HUES6 (cell line): ENCODE results near the gene NTM.

Source experiments
- H3K27ac ChIP-seq: 2 replicates; pipeline ENCODE4 v1.7.0; 2013; ENCODE audit warnings: low read depth, mild to moderate bottlenecking, low read length, inconsistent platforms
- H3K27me3 ChIP-seq: 2 replicates; pipeline ENCODE4 v1.6.1; 2013; ENCODE audit warnings: low read length; ENCODE audit not compliant: control insufficient read depth, insufficient read depth
- H3K36me3 ChIP-seq: 2 replicates; pipeline ENCODE4 v1.6.1; 2013; ENCODE audit warnings: low read length; ENCODE audit not compliant: control insufficient read depth, insufficient read depth
- H3K4me1 ChIP-seq: 2 replicates; pipeline ENCODE4 v1.6.1; 2013; ENCODE audit warnings: low read length; ENCODE audit not compliant: control insufficient read depth, insufficient read depth
- H3K4me3 ChIP-seq: 2 replicates; pipeline ENCODE4 v1.5.1; 2013; ENCODE audit warnings: low read depth, low read length
- H3K9ac ChIP-seq: one replicate; pipeline ENCODE4 v1.6.1; 2013; ENCODE audit warnings: mild to moderate bottlenecking, low read length
- H3K9me3 ChIP-seq: 2 replicates; pipeline ENCODE4 v1.6.1; 2013; ENCODE audit warnings: low read depth, low read length; ENCODE audit not compliant: control insufficient read depth, insufficient read depth

The NTM gene

GRCh38 chr11:131822506-131822905, 452.1 kb downstream of the NTM start:
- Histone ChIP-seq H3K36me3 (no peaks in the 10 kb centered on the region), H3K9ac (no peak overlapping the region)

GRCh38 chr11:131823772-131824171, 453.4 kb downstream of the NTM start:
- Histone ChIP-seq H3K36me3 (no peaks in the 10 kb centered on the region), H3K9me3 (no peaks in the 10 kb centered on the region), H3K4me1 (peaks cover 5% of the 10 kb centered on the region; the same call in 1 of the 2 replicates), H3K9ac (no peak overlapping the region), H3K27me3 (no peaks in the 10 kb centered on the region; the same call in 1 of the 2 replicates), H3K27ac (no peak overlapping the region), H3K4me3 (no peak overlapping the region)

More at GRCh38 chr11:131822506-131822905, 452.1 kb downstream of the NTM start:
- H3K27me3 ChIP-seq: no peaks in the 10 kb centered on the region; the same call in 1 of the 2 replicates
- peaks cover 5% of the 10 kb centered on the region; the same call in 1 of the 2 replicates for H3K4me1 ChIP-seq
- no peak overlapping the region for H3K4me3 ChIP-seq
- H3K27ac ChIP-seq: no peak overlapping the region
- H3K9me3 ChIP-seq: no peaks in the 10 kb centered on the region

GRCh38 chr11:131824771-131825170, 454.4 kb downstream of the NTM start:
- Histone ChIP-seq H3K27me3 (no peaks in the 10 kb centered on the region; the same call in 1 of the 2 replicates), H3K9me3 (no peaks in the 10 kb centered on the region), H3K27ac (no peak overlapping the region), H3K9ac (no peak overlapping the region), H3K4me3 (no peak overlapping the region), H3K36me3 (no peaks in the 10 kb centered on the region), H3K4me1 (peaks cover 5% of the 10 kb centered on the region; the same call in 1 of the 2 replicates)

DNA sequence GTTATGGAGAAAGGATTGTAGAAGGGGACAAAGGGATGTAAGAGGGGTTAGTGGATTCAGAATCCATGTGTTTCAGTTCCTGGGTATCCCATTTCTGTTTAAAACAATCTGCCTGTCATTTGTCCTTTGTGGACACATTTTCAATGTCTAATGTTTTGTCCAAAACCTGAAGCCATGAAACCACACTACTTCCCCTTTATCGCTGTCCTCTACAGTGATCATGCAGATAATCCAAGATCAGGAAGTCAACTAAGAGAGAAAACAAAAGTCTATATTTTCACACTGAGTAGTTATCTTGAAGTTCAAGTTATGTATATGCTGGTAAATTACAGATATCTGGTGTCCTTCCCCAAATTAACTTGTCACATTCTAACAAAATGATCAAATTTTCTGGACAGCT, 457.0 kb downstream of the NTM start:
- no peak overlapping the region for H3K9ac ChIP-seq
- no peaks in the 10 kb centered on the region for H3K36me3 ChIP-seq

GRCh38 chr11:131829725-131830124, 459.3 kb downstream of the NTM start:
- no peaks in the 10 kb centered on the region for H3K4me1 ChIP-seq
- H3K9me3 ChIP-seq: no peaks in the 10 kb centered on the region; the same call in 1 of the 2 replicates
- no peak overlapping the region for H3K9ac ChIP-seq
- H3K27ac ChIP-seq: no peak overlapping the region
- H3K36me3 ChIP-seq: no peaks in the 10 kb centered on the region
- H3K4me3 ChIP-seq: no peak overlapping the region
- H3K27me3 ChIP-seq: no peaks in the 10 kb centered on the region; the same call in 1 of the 2 replicates

More for the DNA sequence above, 457.0 kb downstream of the NTM start:
- Histone ChIP-seq H3K27ac (no peak overlapping the region), H3K4me3 (no peak overlapping the region), H3K27me3 (no peaks in the 10 kb centered on the region; the same call in 1 of the 2 replicates), H3K4me1 (peaks cover 5% of the 10 kb centered on the region; the same call in 1 of the 2 replicates), H3K9me3 (no peaks in the 10 kb centered on the region; the same call in 1 of the 2 replicates)

DNA sequence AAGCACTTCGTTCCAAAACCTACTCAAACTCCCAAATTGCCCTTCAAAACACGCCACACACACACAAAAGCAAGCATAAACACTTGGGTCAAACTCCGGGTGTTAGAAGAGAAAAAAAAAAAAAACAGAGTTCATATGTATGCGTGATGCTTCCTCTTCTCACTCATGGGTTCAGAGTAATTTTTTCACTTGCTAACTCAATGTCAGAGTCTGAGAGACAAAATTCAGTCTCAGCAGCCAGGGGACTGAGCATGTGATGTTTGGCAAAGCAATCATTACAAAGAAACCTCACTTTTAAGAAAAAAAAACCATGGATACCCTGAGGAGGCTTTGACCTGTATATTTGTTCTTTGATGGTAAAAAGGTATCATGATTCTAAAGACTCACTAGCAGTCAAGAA, 461.7 kb downstream of the NTM start:
- H3K27me3 ChIP-seq: no peaks in the 10 kb centered on the region
- no peak overlapping the region for H3K9ac ChIP-seq
- H3K36me3 ChIP-seq: no peaks in the 10 kb centered on the region
- H3K27ac ChIP-seq: no peak overlapping the region
- H3K9me3 ChIP-seq: no peaks in the 10 kb centered on the region; the same call in 1 of the 2 replicates
- H3K4me1 ChIP-seq: no peaks in the 10 kb centered on the region
- no peak overlapping the region for H3K4me3 ChIP-seq

- Histone ChIP-seq H3K9me3 (no peaks in the 10 kb centered on the region; the same call in 1 of the 2 replicates), H3K9ac (no peak overlapping the region), H3K4me1 (no peaks in the 10 kb centered on the region), H3K27me3 (no peaks in the 10 kb centered on the region), H3K36me3 (no peaks in the 10 kb centered on the region), H3K4me3 (no peak overlapping the region), H3K27ac (no peak overlapping the region)
Measured at GRCh38 chr11:131833366-131833765, 463.0 kb downstream of the NTM start.

DNA sequence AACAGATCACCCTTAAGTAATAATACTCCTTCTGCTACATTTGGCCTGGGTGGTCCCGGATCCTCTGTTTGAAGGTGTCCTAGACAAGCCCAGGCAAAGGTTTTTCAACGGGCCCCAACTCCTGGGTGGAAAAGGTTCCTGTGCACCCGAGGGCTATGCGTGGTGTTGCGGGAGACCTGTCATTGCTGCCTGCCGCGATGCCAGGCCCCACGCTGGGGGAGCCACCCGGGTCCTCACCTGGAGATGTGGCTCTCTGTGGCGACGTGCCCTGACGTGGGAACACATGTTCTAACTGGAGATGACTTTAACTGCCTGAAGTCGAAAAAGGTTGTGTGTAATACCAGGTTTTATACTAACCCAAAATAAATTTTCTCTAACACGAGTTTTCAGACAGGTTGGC, 467.1 kb downstream of the NTM start:
- no peaks in the 10 kb centered on the region for H3K4me1 ChIP-seq
- H3K4me3 ChIP-seq: no peak overlapping the region
- H3K9me3 ChIP-seq: no peaks in the 10 kb centered on the region
- H3K9ac ChIP-seq: no peak overlapping the region
- no peaks in the 10 kb centered on the region for H3K27me3 ChIP-seq
- no peak overlapping the region for H3K27ac ChIP-seq
- no peaks in the 10 kb centered on the region for H3K36me3 ChIP-seq

GRCh38 chr11:131838016-131838415, 467.6 kb downstream of the NTM start:
- no peak overlapping the region for H3K27ac ChIP-seq
- no peaks in the 10 kb centered on the region for H3K4me1 ChIP-seq
- H3K9ac ChIP-seq: no peak overlapping the region
- no peak overlapping the region for H3K4me3 ChIP-seq
- no peaks in the 10 kb centered on the region for H3K36me3 ChIP-seq
- H3K27me3 ChIP-seq: no peaks in the 10 kb centered on the region
- no peaks in the 10 kb centered on the region for H3K9me3 ChIP-seq

- Histone ChIP-seq H3K4me1 (no peaks in the 10 kb centered on the region; the same call in 1 of the 2 replicates), H3K9ac (no peak overlapping the region), H3K4me3 (no peak overlapping the region), H3K27ac (no peak overlapping the region), H3K27me3 (no peaks in the 10 kb centered on the region), H3K36me3 (no peaks in the 10 kb centered on the region), H3K9me3 (no peaks in the 10 kb centered on the region)
Measured at GRCh38 chr11:131839326-131839725, 468.9 kb downstream of the NTM start.

GRCh38 chr11:131840545-131840944, 470.1 kb downstream of the NTM start:
- no peaks in the 10 kb centered on the region for H3K9me3 ChIP-seq
- H3K27me3 ChIP-seq: no peaks in the 10 kb centered on the region
- H3K27ac ChIP-seq: no peak overlapping the region
- no peaks in the 10 kb centered on the region for H3K36me3 ChIP-seq
- H3K4me1 ChIP-seq: peaks cover 10% of the 10 kb centered on the region; the same call in 1 of the 2 replicates
- H3K4me3 ChIP-seq: no peak overlapping the region
- H3K9ac ChIP-seq: no peak overlapping the region
